CD4-positive, alpha-beta T cell treated with Interleukin-17A for 4 hours (primary cell): ENCODE data around the gene NCOA1.
"Not testable (repeated sequence)": the region's sequence is repeated elsewhere in the genome, so short reads cannot be mapped to it uniquely, and the experiment has no call there.

Experiments
- DNase-seq: peaks from one replicate; pipeline ENCODE4 v3.0.0-alpha.2; 2020; ENCODE audit warnings: mixed read lengths

The NCOA1 gene

GRCh38 chr2:24509425-24509824 lies 18.4 kb downstream of the NCOA1 start:
- DNase-seq, result no peak

GRCh38 chr2:24509840-24510239 lies 18.8 kb downstream of the NCOA1 start:
- DNase-seq, result no peak

- no peak for DNase-seq
These were observed 19.7 kb downstream of the NCOA1 start for GRCh38 chr2:24510771-24511170.

- no peak for DNase-seq
These were observed 20.1 kb downstream of the NCOA1 start for GRCh38 chr2:24511198-24511597.

GRCh38 chr2:24511894-24512293 lies 20.8 kb downstream of the NCOA1 start:
- no peak for DNase-seq

GRCh38 chr2:24512404-24512803 lies 21.4 kb downstream of the NCOA1 start:
- no peak for DNase-seq

GRCh38 chr2:24512831-24513230 lies 21.8 kb downstream of the NCOA1 start:
- no peak for DNase-seq

- no peak for DNase-seq
These were observed 22.4 kb downstream of the NCOA1 start for GRCh38 chr2:24513281-24514071.

GRCh38 chr2:24514820-24515219 lies 23.8 kb downstream of the NCOA1 start:
- no peak for DNase-seq

- DNase-seq, result no peak
These were observed 24.3 kb downstream of the NCOA1 start for GRCh38 chr2:24515335-24515734.

- no peak for DNase-seq
These were observed 24.8 kb downstream of the NCOA1 start for GRCh38 chr2:24515831-24516230.

GRCh38 chr2:24517247-24517646 lies 26.2 kb downstream of the NCOA1 start:
- DNase-seq, result no peak

- DNase-seq, result no peak
These were observed 29.1 kb downstream of the NCOA1 start for GRCh38 chr2:24520175-24520574.

GRCh38 chr2:24521162-24521857 lies 30.3 kb downstream of the NCOA1 start:
- DNase-seq, result no peak

GRCh38 chr2:24521975-24522639 lies 31.1 kb downstream of the NCOA1 start:
- DNase-seq, result no peak

GRCh38 chr2:24527536-24527935 lies 36.5 kb downstream of the NCOA1 start:
- DNase-seq, result no peak

- DNase-seq, result no peak
These were observed 39.7 kb downstream of the NCOA1 start for GRCh38 chr2:24530796-24531195.

GRCh38 chr2:24531610-24532009 lies 40.6 kb downstream of the NCOA1 start:
- DNase-seq, result not testable (repeated sequence)

- not testable (repeated sequence) for DNase-seq
These were observed 41.0 kb downstream of the NCOA1 start for GRCh38 chr2:24532057-24532456.

GRCh38 chr2:24533574-24533973 lies 42.5 kb downstream of the NCOA1 start:
- not testable (repeated sequence) for DNase-seq

GRCh38 chr2:24538720-24539119 lies 47.7 kb downstream of the NCOA1 start:
- DNase-seq, result no peak

GRCh38 chr2:24539258-24539657 lies 48.2 kb downstream of the NCOA1 start:
- no peak for DNase-seq

- no peak for DNase-seq
These were observed 49.0 kb downstream of the NCOA1 start for GRCh38 chr2:24540011-24540477.

GRCh38 chr2:24541621-24542020 lies 50.6 kb downstream of the NCOA1 start:
- no peak for DNase-seq
